GM19372 (cell line): ENCODE results near the gene FBN1.

ENCODE experiments used
- ATAC-seq: cut with Tn5 transposase; IDR thresholded peaks from one replicate; pipeline ENCODE4 v1.9.1; 2021; ENCODE audit warnings: mild to moderate bottlenecking, low read depth, moderate library complexity; ENCODE audit not compliant: unreplicated experiment

The FBN1 gene

DNA sequence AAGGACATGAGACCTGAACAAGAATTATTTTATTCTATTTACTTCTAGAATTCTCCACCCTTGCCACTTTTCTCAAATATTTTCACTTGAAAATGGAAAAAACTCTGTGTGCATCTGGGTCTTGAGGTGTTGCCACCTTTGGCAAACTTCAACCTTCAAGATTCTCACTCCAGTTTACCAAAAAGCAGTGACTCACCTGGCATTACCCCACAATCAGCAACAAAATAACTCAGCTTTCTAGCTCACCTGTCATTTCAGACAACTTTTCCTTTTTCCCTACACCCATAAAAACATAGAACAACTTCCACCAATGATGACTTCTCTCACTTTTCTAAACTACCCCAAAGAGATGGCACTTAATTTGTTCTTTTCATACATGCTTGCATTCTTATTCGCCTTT is 198.5 kb downstream of the FBN1 start:
- no peak for ATAC-seq

DNA sequence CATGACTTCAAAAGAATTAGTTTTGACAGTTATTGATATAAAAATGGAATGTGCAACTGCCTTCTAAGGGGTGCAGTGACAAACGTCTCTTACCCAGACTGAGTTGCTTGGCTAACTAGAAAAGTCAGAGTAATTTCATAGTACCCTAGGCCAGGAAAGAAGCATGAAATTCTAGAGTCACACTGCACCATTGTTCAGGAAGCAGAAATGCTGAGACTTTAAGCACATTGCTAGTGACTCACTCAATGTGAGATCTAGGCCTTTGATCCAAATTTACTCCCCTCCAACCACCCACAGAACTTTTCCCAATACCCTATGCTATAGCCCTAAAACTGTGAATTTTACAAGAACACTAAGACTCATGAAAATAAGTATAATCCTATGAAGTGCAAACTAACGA is 203.5 kb downstream of the FBN1 start:
- ATAC-seq = no peak

DNA sequence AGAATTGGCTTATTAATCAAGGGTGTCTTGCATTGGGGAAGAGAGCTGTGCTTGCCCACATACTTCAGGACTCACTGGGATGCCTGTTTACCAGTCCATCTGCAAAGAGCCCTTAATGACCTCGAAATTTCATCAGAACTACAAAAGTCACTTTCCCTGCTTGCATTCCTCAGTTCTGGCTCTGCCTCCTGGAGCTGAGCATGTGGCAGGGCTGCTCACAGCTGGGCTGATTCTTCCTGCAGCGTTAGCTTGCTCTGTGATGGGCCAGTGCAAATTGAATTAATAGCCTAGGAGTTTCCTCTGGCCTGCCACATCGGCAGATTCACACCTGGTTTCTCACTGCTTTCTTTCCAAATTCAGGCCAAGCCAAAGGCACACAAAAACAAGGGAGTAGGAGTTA is 205.4 kb downstream of the FBN1 start:
- no peak for ATAC-seq

DNA sequence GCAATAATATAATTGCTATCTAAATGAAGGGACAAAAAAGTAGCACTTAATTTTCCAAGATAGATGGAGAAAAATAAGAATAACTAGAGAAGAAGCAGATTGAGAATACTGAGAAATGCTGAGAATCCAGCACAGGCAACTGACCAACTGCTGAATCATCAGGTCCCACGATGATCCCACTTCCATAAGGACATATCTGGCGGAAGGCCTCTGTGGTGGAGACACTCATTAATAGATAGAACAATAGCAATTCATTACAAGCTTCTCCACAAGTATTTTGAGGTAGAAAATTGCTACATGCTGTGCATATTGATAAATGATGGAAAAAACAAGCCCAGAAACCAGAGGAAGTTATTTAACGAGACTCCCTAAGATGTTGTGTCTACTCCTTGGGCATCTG is 208.3 kb downstream of the FBN1 start:
- ATAC-seq = no peak

DNA sequence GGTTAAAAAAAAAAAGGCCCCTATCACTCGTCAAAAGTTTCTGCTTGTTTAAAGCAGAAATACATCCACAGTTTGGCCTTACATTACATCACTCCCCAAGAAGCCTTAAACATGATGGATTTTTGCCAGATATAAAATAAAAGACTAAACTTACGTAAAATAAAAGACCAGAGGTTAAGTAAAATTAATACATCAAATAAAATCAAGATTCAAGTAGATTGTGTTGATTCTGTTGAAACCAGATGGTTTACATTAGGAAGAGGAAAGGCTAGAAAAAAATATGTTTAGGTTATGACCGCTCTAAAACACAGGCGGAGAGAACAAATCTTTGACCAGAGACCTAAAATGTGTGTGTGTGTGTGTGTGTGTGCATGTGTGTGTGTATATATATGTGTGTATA is 210.2 kb downstream of the FBN1 start:
- no peak for ATAC-seq

DNA sequence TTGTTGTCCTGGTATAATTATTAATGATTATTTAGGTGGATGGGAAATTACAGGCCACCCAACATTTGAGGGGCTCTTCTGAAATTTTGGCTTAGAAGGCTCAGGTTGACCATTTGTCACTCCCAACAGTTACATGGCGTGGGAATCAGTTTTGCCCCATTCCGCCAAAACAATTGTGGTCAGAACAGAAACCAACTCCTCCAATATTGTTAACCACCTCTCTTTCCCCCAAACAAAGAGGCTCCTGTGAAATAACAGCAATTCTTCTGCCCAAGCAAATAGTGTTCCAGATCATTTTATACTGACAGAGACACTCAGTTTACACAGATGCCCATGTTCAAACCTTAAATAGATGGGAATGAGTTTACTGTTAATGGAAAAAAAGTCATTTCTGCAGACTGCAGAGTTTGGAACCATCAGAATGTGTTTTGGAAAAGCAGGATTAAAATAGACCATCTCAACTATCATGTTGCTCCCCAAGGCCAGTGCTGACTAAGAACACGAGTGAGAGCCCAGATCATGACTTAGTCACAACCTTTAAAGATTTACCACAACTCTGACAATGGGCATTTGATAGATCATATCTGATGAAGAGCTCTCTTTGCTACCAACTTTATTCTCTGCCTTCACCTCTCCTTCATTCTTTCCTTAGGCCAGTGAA is 212.2 kb downstream of the FBN1 start:
- ATAC-seq = peak; percentile 80

DNA sequence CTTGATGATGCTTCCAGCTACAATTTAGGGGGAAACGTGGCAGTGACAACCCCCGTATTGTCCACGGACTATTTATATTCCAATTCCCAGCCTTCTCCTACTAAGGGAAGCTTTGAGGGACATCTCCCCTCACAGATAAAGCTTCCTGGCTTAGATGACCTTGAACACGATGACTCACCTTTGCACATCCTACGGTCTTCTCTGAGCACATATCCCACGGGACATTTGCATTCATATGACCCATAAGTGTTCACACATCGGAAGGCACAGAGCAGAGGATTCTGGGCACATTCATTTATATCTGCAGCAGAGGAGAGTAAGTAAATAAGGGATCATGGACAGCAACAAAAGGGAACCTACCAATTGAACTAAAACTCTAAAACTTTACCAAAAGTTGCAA is 212.8 kb downstream of the FBN1 start:
- ATAC-seq = no peak

DNA sequence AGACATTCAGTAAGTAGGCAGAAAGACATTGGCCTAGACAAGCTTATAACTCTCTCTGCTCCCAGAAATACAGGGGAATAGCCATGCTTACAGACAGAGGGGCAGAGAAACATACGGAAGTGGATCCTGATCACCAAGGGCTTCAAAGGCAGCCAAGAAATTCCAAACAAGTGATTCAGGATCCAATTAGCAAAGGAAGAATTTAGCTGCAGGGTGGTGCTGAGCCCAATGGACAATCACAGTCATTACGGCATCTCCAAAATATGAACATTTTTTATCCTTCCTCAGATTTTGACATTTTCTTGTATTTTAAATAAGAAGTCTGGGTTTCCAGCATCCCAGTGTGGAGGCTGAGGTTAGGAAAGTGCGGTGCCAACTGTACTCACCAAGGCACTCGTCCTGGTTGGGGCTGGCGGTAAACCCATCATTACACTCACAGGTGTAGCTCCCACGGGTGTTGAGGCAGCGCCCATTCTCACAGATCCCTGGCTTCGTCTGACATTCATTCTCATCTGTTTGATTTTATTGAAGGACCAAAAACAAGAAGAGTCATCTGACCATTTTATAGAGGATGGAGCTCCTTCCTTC is 217.5 kb downstream of the FBN1 start:
- ATAC-seq = no peak

DNA sequence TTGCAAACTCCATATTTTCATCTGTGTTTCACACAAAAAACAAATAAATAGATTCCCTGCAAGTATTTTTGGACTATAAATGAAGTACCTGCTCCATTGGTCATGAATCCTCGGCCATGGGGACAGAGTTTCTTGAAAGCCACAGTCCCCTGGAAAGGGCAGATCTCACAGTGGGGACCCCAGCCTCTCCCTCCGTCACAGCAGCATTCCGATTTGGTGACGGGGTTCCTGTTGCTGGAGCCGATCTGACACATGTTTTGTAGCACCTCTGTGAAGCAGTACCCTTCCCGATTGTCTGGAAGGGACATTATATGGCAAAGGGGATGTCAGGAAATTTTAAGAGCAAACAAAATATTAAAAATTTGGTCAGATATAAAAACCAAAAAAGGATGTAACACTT is 218.0 kb downstream of the FBN1 start:
- ATAC-seq = no peak

DNA sequence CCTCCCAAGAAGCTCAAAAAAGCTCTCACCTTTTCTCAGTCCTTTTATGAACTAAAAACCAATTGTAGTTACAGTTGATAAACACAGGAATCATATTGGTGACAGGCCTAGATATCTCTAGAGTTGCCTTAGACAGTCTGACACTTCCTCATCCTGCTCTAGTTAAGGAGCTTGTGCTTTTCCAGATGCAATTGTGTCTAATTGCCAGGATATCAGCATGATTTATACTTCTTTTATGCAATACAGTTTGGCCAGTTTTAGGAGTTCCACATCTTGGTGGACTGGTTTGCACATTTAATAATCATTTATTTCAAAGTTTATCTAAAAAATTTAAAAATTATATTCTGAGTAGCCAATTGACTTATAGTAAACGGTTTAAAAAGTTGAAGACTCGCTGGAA is 218.6 kb downstream of the FBN1 start:
- no peak for ATAC-seq

DNA sequence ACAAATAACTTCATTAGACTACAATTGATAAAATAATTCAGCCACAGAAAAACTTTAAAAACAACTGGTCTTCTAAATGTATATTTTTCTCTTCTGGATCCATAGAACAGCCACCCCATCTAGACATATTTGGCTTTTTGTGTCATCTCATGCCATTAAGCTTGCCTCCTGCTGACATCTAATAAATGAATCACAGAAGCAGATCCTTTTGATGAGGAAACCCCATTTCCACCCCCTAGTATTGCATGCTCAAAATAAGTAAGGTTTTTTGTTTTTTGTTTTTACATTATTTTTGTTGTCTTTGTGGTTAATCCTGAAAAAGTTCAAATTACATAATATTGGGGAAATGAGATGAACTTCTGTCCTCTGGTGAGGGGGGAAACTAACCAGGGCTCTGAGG is 219.5 kb downstream of the FBN1 start:
- ATAC-seq = no peak

DNA sequence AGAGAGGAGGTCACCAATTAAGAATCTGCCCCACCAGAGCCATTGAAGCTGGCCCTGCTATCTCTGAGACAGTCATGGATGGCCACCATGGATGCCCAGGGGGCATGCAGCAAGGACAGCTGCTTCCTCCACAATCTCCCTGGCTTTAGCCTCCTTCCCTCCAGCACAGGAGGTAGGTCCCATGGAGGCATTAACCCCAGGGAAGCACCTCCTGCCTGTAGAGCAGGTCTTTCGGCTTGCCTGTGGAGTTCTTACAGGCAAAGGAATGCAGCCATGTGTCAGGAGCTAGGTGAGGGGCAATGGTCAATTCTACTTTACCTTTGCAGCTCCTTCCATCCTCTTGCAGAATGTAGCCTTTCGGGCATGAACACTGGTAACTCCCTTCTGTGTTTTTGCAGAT is 220.5 kb downstream of the FBN1 start:
- no peak for ATAC-seq

DNA sequence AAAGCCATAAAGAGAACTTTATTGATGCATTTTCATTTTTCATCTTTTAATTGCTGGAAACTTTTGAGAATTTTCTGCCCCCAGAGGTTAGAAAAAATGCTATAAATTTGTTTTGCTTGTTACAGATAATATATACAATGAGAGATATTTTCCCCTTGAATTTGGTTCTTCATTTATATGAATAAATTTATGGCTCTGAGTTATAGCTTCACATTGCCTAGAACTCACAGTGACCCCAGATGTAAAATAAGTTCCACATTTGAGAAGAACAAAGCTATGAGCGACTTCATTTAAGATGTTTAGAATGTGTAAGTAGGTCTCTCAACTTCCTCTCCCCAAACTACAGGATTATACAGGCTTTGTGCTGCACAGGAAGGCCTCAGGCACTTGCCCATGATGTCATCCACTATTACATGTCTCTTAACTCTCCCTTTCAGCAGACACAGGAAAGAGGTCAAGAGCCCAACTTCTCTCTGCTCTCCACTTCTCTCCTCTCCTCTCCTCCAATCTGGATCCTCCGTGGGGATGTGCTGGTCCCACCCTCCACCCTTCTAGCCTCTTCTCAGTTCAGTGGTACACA is 221.5 kb downstream of the FBN1 start:
- ATAC-seq = no peak

DNA sequence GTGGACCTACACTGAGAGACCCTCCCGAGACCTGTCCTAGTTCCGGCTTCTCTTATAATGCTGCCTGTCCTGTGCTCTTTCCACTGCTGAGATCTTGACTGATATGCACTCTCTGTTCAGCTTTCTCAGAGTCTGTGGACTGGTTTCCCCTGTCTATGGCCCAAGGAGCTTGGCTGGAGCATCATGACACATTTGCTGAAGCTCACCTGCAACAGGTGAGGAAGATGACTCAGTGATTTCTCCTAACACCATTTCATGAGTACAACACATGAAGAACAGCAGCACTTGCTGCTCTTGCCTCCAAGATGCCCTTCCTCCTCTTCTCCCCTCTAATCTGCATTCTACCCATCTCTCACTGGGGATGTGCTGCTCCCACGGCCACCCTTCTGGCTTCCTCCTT is 222.2 kb downstream of the FBN1 start:
- ATAC-seq = no peak

DNA sequence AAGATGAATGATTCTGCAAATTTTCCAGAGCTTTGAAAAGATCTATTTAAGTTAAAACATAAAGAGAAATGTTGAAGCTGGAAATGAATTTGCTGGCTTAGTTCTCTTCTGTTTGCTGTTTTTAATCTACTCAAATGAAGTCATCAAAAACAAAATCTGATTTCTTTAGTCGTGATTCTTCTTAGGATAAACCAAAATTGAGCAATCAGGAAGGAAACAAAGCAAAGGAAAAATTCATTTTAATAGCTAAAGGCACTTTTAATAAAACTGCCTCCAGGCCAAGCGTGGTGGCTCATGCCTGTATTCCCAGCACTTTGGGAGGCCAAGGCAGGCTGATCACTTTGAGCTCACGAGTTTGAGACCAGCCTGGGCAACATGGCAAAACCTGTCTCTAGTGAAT is 223.1 kb downstream of the FBN1 start:
- ATAC-seq = no peak

DNA sequence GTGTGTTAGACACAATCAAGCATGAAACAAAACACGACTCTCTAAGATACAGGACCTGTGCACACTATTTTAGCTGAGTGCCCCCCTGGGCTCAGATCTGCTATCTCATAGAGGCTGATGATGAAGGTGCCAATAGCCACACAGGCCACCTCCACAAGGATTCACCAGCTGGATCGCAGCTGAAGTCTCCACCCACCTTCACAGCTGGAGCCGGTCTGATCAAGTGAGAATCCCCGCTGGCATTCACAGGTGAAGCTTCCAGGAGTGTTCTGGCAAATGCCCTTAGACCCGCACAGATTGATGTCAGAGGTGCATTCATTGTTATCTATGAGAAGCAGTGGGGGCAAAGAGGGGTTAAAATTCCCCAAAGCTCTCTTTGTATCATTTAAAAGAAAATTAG is 224.1 kb downstream of the FBN1 start:
- ATAC-seq = no peak

DNA sequence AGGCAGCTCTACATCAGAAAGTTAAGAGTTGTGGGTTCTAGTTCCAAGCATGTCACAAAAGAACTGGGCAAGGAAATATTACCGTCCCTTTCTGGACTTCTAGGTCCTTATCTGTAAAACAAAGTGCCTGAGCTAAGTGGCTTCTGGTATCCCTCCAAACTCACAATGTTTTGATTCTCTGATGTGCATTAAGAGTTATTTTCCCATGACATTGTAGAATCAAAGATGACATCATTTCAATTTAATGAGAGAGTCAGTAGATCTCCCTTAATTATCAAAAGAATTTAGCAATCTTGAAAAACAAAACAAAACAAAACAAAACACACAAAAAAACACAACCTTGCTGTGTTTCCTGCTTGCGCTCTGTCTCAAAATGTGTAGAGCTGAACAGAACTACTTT is 225.6 kb downstream of the FBN1 start:
- no peak for ATAC-seq

DNA sequence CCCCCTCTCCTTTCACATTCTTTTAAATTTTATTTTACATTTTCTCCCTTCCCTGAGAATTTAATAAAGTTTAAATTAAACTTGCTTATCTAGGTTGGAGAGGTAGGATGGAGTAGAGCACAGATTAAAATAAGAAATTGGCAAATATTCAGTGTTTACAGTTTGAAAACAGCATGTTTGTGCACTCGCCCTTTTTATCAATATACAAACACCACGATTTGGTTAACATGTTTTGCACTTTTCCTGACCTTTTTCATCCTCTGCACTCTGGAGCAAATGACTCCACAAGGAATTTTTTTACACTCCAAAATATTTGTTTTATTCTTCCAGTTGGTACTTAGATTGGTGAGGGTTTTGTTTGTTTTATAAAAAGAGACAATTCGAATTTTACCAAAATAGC is 227.2 kb downstream of the FBN1 start:
- no peak for ATAC-seq

DNA sequence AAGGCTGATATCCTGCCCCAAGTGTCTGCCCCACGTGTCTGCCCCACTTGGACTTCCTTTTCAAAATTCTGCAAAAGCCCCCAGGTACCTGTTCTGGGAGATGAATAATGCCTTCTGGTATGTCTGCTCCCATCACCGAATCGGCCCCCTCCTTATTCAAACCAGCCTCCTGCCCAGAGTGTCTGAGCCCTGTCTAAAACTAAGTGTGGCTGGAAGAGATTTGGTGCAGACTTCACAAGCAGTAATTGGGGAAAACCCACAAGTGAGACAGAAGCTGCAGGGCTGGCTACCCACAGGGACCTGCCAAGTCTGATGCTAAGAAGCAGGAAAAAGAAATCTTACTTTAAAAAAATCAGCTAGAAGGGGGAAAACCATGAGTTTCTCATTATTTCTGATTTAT is 229.2 kb downstream of the FBN1 start:
- ATAC-seq = no peak

DNA sequence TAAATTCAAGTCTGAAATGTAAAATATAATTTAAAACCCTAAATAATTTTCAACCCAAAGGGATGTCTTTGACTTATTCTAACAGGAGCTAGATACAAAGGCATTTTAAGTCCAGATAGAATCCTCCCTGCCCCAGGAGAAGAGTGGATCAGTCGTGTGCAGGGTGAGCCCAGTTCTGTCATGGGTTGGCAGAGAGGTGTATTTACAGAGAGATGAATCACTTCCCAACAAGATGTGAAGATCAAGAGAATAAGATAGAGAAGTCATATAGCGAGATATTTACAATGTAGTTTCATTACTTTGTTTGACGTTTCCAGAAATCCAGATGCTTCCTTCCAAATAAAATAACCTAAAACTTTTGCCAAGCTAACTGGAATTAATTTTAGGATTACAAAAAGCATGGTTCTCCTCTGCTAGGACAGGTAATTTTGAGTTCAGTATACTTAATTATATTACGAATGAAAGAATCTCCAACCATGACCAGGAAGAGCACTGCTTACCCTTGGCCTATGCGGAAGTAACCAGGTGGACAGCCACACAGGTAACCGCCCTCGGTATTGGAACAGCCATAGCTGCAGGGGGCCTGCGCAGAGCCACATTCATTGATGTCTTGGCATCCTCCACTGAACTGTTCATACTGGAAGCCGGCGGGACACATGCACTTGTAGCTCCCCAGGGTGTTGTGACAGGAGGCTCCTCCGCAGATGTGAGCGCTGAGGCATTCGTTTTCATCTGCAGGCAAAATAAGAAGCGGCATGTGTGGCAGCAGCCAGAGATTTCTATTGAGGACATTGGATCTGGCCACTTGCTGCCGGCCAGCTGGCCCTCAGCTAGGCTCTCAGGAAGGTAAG is 230.2 kb downstream of the FBN1 start:
- no peak for ATAC-seq

DNA sequence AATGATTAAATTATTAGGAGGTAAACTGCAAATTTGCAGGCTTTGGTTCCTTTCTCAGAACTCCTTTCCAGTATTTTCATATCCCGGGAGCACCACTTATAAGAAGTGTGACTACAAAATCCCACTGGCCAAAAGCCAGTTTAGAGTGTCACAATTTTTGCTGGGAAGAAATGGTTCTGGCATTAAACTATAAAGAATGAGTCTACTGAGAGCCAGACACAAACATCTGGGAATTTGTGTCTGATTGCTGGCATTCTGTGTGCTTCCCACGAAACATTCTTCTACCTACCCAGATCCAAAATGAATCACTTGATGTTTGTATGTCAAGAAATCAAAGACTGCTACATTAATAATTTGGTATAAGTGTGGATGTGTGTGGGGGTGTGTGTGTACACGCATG is 231.5 kb downstream of the FBN1 start:
- ATAC-seq = no peak

DNA sequence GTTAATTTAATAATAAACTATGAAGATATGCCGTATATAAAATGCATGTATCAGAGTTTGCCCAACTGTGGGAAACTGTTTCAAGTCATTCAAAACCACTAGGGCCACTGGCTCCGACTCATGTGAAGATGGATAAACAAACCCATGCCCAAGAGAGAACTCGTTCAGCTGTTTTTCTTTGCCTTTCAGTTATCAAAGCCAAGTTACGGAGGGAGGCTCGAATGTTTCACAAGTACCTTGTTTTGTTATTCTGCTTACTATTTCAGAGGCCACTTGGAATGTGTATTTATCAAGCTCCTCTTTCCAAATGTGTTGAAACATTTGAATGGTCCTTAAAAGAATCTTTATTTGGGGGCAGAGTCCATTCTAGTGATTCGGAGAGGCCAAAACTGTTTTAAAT is 232.2 kb downstream of the FBN1 start:
- ATAC-seq = no peak
